GM21447 (cell line): Measurements from ENCODE around the gene KCNQ1.

Experiments used
- ATAC-seq: cut with Tn5 transposase; IDR thresholded peaks from one replicate; pipeline ENCODE4 v1.9.1; 2021; ENCODE audit not compliant: unreplicated experiment

Gene KCNQ1

GRCh38 chr11:2846056-2846455 lies 401.2 kb downstream of the KCNQ1 start:
- ATAC-seq, result no peak

DNA sequence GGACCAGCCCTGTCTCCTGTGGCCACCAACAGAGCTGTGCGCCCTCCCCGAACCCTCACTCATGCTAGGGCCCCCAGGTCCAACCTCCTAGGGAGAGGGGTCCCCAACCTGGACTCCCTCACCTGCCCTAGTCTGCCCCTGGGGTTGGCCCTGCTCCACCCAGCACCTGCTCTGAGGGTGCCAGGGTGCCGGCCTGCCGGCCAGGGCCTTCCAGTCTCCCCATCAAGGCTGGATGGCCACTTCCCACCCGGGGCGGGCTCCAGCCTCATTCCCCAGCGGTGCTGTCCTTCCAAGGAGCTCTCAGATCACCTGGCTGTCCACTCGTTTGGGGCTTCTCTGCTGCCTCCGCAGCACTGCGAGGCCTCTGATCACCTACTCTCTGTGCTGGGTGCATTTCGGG lies 401.7 kb downstream of the KCNQ1 start:
- no peak for ATAC-seq

- no peak for ATAC-seq
Measured at GRCh38 chr11:2847561-2847960, 402.8 kb downstream of the KCNQ1 start.

DNA sequence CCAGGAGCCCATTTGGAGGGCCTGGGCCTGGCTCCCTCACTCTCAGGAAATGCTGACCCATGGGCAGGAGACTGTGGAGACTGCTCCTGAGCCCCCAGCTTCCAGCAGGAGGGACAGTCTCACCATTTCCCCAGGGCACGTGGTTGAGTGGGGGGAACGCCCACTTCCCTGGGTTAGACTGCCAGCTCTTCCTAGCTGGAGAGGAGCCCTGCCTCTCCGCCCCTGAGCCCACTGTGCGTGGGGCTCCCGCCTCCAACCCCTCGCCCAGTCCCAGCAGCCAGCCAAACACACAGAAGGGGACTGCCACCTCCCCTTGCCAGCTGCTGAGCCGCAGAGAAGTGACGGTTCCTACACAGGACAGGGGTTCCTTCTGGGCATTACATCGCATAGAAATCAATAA lies 403.7 kb downstream of the KCNQ1 start:
- no peak for ATAC-seq

DNA sequence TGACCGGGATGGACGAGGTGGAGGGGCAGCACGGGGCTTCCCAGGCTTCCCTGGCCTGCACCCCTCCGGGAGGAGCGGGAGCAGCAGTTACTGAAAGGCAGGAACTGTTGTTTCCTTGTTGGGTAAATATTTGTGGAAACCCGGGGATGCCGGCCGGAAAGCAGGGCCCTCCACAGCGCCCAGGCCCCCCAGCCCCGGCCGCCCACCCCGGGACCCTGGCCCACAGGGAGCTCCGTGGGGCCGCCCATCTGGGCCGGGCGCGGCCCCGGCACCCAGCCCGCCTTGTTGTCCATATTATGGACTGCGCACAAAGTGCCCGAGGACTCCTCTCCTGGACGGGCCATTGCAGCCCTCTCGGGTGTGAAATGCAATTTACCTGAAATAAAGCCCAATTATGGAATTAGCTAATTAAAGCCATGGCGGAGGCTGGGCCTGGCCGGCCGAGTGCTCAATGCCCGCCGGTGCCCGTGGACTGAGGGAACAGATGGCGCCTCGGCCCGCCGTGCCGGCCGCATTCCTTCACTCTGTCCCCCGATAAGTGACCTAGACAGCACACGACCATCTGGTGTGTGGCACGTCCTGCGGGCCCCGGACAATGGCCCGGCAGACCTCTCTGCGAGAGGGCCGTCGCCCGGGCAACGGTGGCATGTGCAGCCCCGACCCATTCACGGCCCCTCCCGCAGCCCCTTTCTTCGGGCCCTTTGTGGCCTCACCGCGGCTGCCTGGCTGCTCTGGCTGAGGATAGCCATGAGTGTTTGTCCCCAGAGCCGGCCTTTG lies 405.4 kb downstream of the KCNQ1 start:
- ATAC-seq, result no peak

DNA sequence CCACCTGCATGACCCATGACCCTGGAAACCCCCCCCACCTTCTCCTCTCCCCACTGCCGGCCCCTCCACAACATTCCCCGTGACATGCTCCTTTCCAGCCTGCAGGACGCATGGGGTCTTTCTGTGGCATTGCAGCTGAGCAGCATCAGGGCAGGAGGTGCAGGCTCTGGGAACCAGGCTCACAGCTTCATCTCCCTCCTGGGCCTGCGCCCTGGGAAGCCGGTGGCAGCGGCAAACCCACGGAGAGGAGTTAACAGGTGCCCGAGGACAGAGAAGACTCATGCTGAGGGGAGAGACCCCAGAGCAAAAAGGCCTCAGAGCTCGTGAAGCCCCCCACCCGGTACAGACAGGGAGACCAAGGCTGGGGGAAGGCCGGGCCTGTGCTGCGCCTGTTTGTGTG lies 408.6 kb downstream of the KCNQ1 start:
- ATAC-seq, result no peak

GRCh38 chr11:2853997-2854560 lies 409.3 kb downstream of the KCNQ1 start:
- ATAC-seq, result no peak

GRCh38 chr11:2855162-2855561 lies 410.4 kb downstream of the KCNQ1 start:
- ATAC-seq, result no peak

- ATAC-seq, result no peak
Measured at GRCh38 chr11:2857276-2857675, 412.5 kb downstream of the KCNQ1 start.

- ATAC-seq, result no peak
Measured at GRCh38 chr11:2857918-2858317, 413.1 kb downstream of the KCNQ1 start.

- ATAC-seq, result no peak
Measured at GRCh38 chr11:2858995-2859698, 414.3 kb downstream of the KCNQ1 start.

- ATAC-seq, result no peak
Measured at GRCh38 chr11:2859699-2860037, 414.9 kb downstream of the KCNQ1 start.

DNA sequence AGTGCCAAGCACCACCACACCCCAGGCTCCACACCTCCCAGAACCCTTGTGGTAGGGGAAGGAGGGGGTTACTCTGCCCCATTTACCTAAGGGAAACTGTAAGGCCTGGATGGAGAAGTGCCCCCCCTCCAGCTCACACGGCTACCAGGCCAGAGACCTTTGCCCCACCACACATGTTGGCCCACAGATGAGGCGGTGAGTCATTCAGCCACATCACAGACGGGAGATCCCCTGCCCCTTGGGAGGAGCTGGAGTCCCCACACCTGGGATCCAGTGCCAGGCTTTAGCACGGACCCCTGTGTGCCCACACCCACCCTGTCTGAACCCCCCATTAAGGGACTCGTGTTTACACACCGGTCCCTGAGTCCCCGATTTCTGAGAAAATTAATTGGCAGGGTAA lies 415.8 kb downstream of the KCNQ1 start:
- ATAC-seq, result no peak

GRCh38 chr11:2862395-2863275 lies 417.8 kb downstream of the KCNQ1 start:
- ATAC-seq, result no peak

DNA sequence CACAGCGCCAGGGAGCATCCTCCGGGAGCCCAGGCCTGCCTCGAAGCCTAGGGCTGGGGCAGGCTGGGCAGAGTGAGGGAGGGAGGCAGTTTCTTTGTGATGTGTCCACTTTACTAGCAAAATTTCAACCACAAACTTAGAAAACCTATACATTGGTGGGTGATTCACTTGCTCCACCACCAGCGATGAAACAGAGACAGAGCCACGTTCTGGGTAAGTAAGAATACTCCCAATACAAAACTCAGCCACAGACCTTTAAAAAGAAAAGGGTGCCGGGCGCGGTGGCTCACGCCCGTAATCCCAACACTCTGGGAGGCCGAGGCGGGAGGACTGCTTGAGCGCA lies 418.4 kb downstream of the KCNQ1 start:
- ATAC-seq, result no peak

GRCh38 chr11:2864901-2865300 lies 420.1 kb downstream of the KCNQ1 start:
- no peak for ATAC-seq

DNA sequence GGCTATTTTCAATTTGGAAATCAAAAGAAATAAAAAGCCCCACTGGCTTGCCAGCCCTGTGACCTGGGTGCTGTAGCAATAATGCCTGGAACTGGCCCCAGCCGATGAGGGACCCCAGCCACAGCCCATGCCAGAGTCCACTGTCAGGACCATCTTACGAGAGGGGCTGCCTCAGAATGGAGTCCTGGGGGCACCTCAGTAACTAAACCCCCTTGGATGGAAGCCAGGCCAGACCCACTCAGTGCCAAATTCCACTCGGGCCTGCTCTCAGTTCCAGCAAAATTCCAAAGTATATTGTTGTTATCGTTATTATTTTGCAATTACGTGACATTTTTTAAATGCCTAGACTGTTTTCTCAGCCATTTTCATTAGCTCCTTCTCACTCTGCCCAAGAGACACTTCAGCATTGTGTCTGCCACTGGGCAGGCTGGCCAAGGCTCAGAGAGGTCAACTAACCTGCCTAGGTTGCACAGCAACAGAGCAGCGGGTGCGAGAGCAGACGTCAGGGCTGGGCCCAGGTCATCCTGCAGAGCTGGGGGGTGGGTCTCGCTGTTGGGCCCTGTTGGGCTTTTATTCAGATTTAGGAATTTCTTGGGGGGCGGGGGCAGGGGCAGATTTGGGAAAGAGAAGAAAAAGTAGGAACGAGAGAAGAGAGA lies 421.2 kb downstream of the KCNQ1 start:
- no peak for ATAC-seq

- ATAC-seq, result no peak
Measured at GRCh38 chr11:2867142-2867541, 422.3 kb downstream of the KCNQ1 start.

DNA sequence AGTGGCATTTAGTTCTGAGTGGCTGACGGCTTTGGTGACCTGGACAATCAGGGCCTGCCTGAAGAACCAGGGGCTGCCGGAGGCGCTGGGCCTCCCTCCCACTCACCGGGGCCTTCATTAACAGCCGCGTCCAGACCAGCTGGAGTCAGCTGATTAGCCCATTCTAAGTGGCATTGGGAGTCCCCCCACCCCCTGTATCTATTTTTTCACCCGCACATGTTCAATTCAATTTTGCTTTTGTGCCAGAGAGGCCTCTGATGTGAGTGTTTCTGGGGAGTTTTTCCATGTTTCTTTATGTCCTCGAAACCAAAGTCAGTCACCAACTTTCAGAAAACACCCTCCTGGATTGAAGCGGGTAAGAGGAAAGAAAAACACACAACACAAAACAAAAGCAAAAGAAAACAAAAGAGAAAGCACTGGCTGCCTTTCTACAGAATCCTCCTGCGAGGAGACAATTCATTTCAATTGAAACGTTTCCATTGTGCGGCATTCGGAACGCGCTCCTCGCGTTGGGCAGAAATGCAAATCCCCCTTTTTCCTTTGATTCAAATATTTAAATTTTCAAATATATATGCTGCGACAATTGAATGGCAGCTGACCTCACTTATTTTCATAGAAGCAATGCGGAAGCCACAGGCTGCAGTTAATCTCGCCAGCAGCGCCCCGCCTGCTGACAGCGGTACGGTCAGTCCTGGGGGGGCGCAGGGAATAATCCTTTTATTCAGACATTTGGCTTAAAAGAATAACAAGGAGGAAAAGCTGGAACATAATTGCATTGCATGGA lies 423.1 kb downstream of the KCNQ1 start:
- no peak for ATAC-seq

- ATAC-seq, result no peak
Measured at GRCh38 chr11:2868506-2869133, 423.8 kb downstream of the KCNQ1 start.
